HepG2 (cell line): ENCODE results near the gene SEC61G. TPM values are rescaled to one million over a fixed set of nuclear protein-coding genes. Genes with fewer than 3 reads are reported as not detected.

Experiments
- DR1 ChIP-seq: sonication (generic); formaldehyde crosslinking; IDR thresholded peaks from 2 replicates; pipeline ENCODE4 v1.8.0; 2021; ENCODE audit warnings: mild to moderate bottlenecking, missing genetic modification reagents, inconsistent platforms
- HDAC1 ChIP-seq: sonication (generic); formaldehyde crosslinking; IDR thresholded peaks from 2 replicates; pipeline ENCODE4 v1.5.1; 2020; ENCODE audit warnings: mild to moderate bottlenecking, missing genetic modification reagents
- KAT2B ChIP-seq: fragments of 150-350 bp; IDR thresholded peaks from 2 replicates; pipeline ENCODE4 v1.6.1; 2014; ENCODE audit warnings: low read depth, low read length, borderline replicate concordance
- KDM4B ChIP-seq: sonication (generic); formaldehyde crosslinking; IDR thresholded peaks from 2 replicates; pipeline ENCODE4 v1.4.0; 2020; ENCODE audit warnings: missing genetic modification reagents
- MXI1 ChIP-seq: IDR thresholded peaks from 3 replicates; pipeline ENCODE4 v1.6.1; 2012; ENCODE audit warnings: low read depth, low read length, inconsistent platforms, borderline replicate concordance
- NCOA1 ChIP-seq: sonication (generic); formaldehyde crosslinking; IDR thresholded peaks from 2 replicates; pipeline ENCODE4 v1.9.0; 2021; ENCODE audit warnings: missing genetic modification reagents
- PHF21A ChIP-seq: sonication (generic); formaldehyde crosslinking; IDR thresholded peaks from 2 replicates; pipeline ENCODE4 v1.5.0; 2020; ENCODE audit warnings: mild to moderate bottlenecking, missing genetic modification reagents
- PHF8 ChIP-seq: sonication (generic); formaldehyde crosslinking; IDR thresholded peaks from 2 replicates; pipeline ENCODE4 v1.5.0; 2020; ENCODE audit warnings: missing genetic modification reagents
- POLR2A ChIP-seq, 2 experiments: IDR thresholded peaks; 2 replicates each; pipeline ENCODE4 v1.6.1; 2011; ENCODE audit warnings: low read depth in 2 of 2, low read length in 2 of 2, mild to moderate bottlenecking in 1 of 2, moderate library complexity in 1 of 2; ENCODE audit not compliant: insufficient read depth in 1 of 2
- PREB ChIP-seq: sonication (generic); formaldehyde crosslinking; IDR thresholded peaks from 2 replicates; pipeline ENCODE4 v1.4.0; 2020; ENCODE audit warnings: missing genetic modification reagents
- RBM22 ChIP-seq: fragments of 200-400 bp; formaldehyde crosslinking; optimal IDR thresholded peaks from 2 replicates; pipeline ENCODE3; 2017; ENCODE audit warnings: mild to moderate bottlenecking, low read length, moderate library complexity
- SAFB2 ChIP-seq: sonication (generic); formaldehyde crosslinking; IDR thresholded peaks from 2 replicates; pipeline ENCODE4 v1.5.1; 2020; ENCODE audit warnings: missing genetic modification reagents, low read depth, mild to moderate bottlenecking, borderline replicate concordance
- SOX6 ChIP-seq, 2 experiments: fragments of 450-650 bp in 1 of 2; sonication (generic) in 1 of 2; formaldehyde crosslinking in 1 of 2; IDR thresholded peaks; 2 replicates each; pipeline versions ENCODE4 v1.4.0 to v1.6.1; 2017 to 2020; ENCODE audit warnings: antibody characterized with exemption in 1 of 2, mild to moderate bottlenecking in 1 of 2, missing genetic modification reagents in 1 of 2
- SRSF1 ChIP-seq: fragments of 200-400 bp; formaldehyde crosslinking; optimal IDR thresholded peaks from 2 replicates; pipeline ENCODE3; 2017; ENCODE audit warnings: mild to moderate bottlenecking, low read depth, low read length, moderate library complexity
- XBP1 ChIP-seq: sonication (generic); formaldehyde crosslinking; IDR thresholded peaks from 2 replicates; pipeline ENCODE4 v1.5.0; 2020; ENCODE audit warnings: missing genetic modification reagents
- ZNF274 ChIP-seq: sonication (generic); formaldehyde crosslinking; IDR thresholded peaks from 2 replicates; pipeline ENCODE4 v1.5.1; 2020; ENCODE audit warnings: mild to moderate bottlenecking, missing genetic modification reagents
- ZNF343 ChIP-seq: sonication (generic); formaldehyde crosslinking; IDR thresholded peaks from 2 replicates; pipeline ENCODE4 v1.4.0; 2020; ENCODE audit warnings: mild to moderate bottlenecking, missing genetic modification reagents
- ZNF44 ChIP-seq: sonication (generic); formaldehyde crosslinking; IDR thresholded peaks from 2 replicates; pipeline ENCODE4 v1.5.1; 2020; ENCODE audit warnings: mild to moderate bottlenecking, missing genetic modification reagents
- ZNF501 ChIP-seq: sonication (generic); formaldehyde crosslinking; IDR thresholded peaks from 2 replicates; pipeline ENCODE4 v1.5.1; 2020; ENCODE audit warnings: mild to moderate bottlenecking, moderate library complexity, missing genetic modification reagents
- ZNF503 ChIP-seq: sonication (generic); formaldehyde crosslinking; IDR thresholded peaks from 2 replicates; pipeline ENCODE4 v1.4.0; 2020; ENCODE audit warnings: missing genetic modification reagents
- ZNF605 ChIP-seq: sonication (generic); formaldehyde crosslinking; IDR thresholded peaks from 2 replicates; pipeline ENCODE4 v1.8.0; 2022; ENCODE audit warnings: mild to moderate bottlenecking, missing genetic modification reagents
- ZSCAN22 ChIP-seq: sonication (generic); formaldehyde crosslinking; IDR thresholded peaks from 2 replicates; pipeline ENCODE4 v1.4.0; 2020; ENCODE audit warnings: mild to moderate bottlenecking, missing genetic modification reagents
- polyA plus RNA-seq, 8 experiments: library from polyadenylated mRNA; depleted of rRNA in 3 of 8; stranded (reverse) in 7 of 8; unstranded in 1 of 8; fragments of >200 nt; fragmentation: Illumina TruSeq in 4 of 8; extraction: Trizol in 4 of 8; gene quantifications; 2 replicates each; pipeline versions ENCODE4 v1.2.1 to v1.2.3, GENCODE V29; 2011 to 2016; ENCODE audit warnings: low read depth in 4 of 8, missing spikeins in 1 of 8, mixed read lengths in 1 of 8; ENCODE audit not compliant: insufficient read depth in 1 of 8
- total RNA-seq, 5 experiments: library from RNA; depleted of rRNA; stranded (reverse); fragments of >200 nt; fragmentation: Illumina TruSeq; extraction: Trizol; gene quantifications; 2 replicates each; pipeline ENCODE4 v1.2.3, GENCODE V29; 2016; ENCODE audit warnings: low read depth in 1 of 5

The SEC61G gene
- total and polyA plus RNA-seq, 2 of the 13 experiments (the other 11 are each of a cell fraction or from before 2014, with no cell fraction given), result 126 to 328 TPM

- TF ChIP-seq PREB, result 0 out of 2 replicates have a peak, but pooled peaks have one; percentile 31
- peak; percentile 80; the same call in 1 of the 2 replicates for TF ChIP-seq PHF21A (CRISPR knock-in tag)
- peak; percentile 26; the same call in 1 of the 2 replicates for TF ChIP-seq ZNF343
- peak; percentile 48; the same call in 1 of the 2 replicates for TF ChIP-seq ZNF501 (CRISPR knock-in tag)
- peak; percentile 87; the same call in 2 of the 3 replicates for TF ChIP-seq MXI1
- peak; percentile 90 to 91 for TF ChIP-seq POLR2A (IDR thresholded peaks at IDR 0.05; ENCODE audit: insufficient read depth in 1 of 2, low read depth in 2 of 2, low read length in 2 of 2)
- TF ChIP-seq ZNF44 (CRISPR knock-in tag), result no peak
- no peak for TF ChIP-seq NCOA1 (CRISPR knock-in tag)
- peak; percentile 74 for TF ChIP-seq HDAC1 (CRISPR knock-in tag)
- TF ChIP-seq DR1 (CRISPR knock-in tag), result peak; percentile 82
- TF ChIP-seq SAFB2 (CRISPR knock-in tag), result peak; percentile 24; the same call in 1 of the 2 replicates
- no peak; the same call in 1 of the 2 replicates for TF ChIP-seq ZNF503 (CRISPR knock-in tag)
- TF ChIP-seq ZNF605 (CRISPR knock-in tag), result 0 out of 2 replicates have a peak, but pooled peaks have one; percentile 51
- no peak for TF ChIP-seq SRSF1
- TF ChIP-seq ZSCAN22 (CRISPR knock-in tag), result 0 out of 2 replicates have a peak, but pooled peaks have one; percentile 18
- no peak for TF ChIP-seq KDM4B (CRISPR knock-in tag)
- TF ChIP-seq SOX6 (IDR thresholded peaks at IDR 0.05), result no peak
- TF ChIP-seq SOX6 (CRISPR knock-in tag; IDR thresholded peaks at IDR 0.05), result peak; percentile 29; the same call in 1 of the 2 replicates
- TF ChIP-seq ZNF274 (CRISPR knock-in tag), result no peak; the same call in 1 of the 2 replicates
- peak; percentile 89 for TF ChIP-seq PHF8 (CRISPR knock-in tag)
- TF ChIP-seq RBM22, result no peak
- TF ChIP-seq KAT2B, result no peak
- TF ChIP-seq XBP1 (CRISPR knock-in tag), result no peak; the same call in 1 of the 2 replicates
Observed at GRCh38 chr7:54758702-54759592, at the start of gene SEC61G (continued).
